LoVo (cell line): ENCODE results near the gene CSF2.

Source experiments
- DNase-seq: peaks from one replicate; pipeline ENCODE4 v3.0.0-alpha.2; 2016; ENCODE audit warnings: low spot score

Gene CSF2

DNA sequence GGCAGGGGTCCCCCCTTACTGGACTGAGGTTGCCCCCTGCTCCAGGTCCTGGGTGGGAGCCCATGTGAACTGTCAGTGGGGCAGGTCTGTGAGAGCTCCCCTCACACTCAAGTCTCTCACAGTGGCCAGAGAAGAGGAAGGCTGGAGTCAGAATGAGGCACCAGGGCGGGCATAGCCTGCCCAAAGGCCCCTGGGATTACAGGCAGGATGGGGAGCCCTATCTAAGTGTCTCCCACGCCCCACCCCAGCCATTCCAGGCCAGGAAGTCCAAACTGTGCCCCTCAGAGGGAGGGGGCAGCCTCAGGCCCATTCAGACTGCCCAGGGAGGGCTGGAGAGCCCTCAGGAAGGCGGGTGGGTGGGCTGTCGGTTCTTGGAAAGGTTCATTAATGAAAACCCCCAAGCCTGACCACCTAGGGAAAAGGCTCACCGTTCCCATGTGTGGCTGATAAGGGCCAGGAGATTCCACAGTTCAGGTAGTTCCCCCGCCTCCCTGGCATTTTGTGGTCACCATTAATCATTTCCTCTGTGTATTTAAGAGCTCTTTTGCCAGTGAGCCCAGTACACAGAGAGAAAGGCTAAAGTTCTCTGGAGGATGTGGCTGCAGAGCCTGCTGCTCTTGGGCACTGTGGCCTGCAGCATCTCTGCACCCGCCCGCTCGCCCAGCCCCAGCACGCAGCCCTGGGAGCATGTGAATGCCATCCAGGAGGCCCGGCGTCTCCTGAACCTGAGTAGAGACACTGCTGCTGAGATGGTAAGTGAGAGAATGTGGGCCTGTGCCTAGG lies at the start of gene CSF2:
Gene CSF2 (plus strand): TSS at position 559 of the 783 bp plus-strand sequence. CDS start 35 bp downstream, at position 594.
- peak; percentile 74 for DNase-seq

DNA sequence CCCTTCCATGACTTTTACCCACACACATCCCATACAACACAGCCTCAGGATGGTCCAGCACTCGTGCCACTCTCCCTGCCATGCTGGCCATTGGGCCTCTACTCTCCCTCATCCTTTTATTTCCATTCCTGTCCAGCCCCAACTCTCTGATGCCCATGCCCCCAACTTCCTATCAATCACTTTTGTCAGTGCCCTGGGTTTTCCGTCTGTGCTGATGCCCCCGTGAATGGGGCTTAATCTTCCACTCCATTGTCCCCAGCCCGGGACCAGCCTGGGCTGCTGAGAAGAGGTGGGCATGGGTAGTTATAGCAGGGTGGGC lies 49.5 kb upstream of the CSF2 start:
- no peak for DNase-seq

DNA sequence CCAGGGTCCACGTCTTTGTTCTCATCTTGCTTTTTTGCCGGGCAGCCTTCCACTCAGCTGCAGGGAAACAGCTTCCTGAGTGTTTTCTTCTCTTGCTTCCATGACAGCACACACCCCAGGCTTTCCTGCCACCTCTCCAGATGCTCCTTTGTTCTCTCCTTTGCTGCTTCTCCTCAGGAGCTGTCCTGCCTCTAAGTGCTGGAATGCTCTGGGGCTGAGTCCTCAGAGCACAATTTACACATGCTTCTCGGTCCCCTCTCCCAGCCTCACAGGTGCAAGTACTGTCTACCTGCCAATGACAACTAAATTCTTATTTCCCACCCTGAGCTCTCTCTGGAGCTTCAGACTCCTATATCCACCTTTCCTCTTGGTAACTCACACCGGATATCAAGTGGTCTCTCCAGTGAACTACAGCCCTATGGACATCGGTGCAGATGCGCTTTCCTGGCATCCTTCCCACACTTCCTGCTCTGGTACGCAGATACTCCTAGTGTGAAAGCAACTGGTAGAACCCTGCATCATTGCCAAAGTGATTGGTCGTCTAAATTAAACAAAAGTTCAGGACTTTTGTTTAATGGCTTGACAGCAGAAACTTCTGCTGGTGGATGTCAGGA lies 48.7 kb upstream of the CSF2 start:
- no peak for DNase-seq

DNA sequence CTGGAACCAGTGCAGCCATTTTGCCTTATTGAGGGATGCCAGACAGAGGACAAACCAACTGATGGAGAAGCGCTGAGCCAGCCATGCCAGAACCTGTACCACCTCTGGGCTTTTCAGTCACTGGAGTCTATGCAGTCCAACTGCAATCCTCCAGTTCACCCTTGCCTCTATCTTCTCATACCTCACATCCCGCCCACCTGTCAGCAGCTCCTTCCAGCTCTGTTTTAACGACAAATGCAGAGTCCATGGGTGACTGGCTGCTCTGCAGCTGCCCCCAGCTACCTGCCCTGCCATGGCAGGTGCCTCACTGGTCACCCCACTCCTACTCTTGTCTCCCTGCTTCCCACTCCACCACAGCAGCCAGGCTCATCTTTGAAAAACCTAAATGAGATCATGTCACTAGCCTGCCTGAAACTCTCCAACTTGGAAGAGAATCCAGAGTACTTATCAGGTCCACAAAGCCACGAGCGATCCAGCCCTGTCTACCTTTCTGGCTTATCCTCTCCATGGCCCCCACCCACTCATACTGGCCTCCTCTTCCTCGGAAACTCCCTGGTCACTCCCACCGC lies 48.1 kb upstream of the CSF2 start:
- DNase-seq, result no peak

DNA sequence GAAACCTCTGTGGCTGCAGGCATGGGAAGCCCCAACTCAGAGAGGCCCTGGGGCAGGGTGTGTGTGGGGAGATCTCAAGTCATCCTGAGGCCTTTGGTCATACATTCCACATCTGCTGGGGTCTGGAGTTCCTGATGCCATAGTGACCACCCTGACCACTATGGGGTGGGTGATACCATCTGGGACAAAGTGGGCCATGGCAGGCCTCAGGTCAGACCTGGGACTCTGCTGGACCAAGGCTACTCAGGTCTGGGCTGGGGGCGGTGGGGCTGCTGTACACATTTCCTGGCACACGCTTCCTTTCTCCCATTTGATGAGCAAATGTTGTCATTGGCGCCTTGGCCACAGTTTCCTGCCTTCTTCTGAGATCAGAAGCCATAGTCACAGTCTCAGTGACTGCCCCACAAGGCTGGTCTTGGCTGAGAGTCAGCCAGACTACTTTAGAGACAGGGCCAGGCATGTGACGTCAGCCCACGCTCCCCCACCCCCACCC lies 47.0 kb upstream of the CSF2 start:
- DNase-seq, result no peak

DNA sequence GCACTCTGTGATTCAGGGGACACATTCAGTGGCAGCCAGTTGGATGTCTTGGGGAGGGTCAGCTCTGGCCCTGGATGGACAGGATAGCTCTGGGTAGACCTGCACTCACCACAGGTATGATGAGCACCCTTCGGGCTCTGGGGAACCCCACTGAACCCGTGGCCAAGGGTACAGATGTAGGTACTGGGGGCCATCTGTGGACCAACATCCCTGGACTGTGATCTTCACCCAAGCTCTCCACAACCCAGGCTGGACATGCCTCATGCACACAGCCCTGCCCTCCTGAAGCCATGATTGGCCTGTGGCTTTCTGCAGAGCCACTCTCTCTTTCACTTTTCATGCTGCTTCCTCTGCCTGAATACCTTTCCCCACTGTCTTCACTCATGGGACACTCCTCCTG lies 46.6 kb upstream of the CSF2 start:
- DNase-seq, result no peak

DNA sequence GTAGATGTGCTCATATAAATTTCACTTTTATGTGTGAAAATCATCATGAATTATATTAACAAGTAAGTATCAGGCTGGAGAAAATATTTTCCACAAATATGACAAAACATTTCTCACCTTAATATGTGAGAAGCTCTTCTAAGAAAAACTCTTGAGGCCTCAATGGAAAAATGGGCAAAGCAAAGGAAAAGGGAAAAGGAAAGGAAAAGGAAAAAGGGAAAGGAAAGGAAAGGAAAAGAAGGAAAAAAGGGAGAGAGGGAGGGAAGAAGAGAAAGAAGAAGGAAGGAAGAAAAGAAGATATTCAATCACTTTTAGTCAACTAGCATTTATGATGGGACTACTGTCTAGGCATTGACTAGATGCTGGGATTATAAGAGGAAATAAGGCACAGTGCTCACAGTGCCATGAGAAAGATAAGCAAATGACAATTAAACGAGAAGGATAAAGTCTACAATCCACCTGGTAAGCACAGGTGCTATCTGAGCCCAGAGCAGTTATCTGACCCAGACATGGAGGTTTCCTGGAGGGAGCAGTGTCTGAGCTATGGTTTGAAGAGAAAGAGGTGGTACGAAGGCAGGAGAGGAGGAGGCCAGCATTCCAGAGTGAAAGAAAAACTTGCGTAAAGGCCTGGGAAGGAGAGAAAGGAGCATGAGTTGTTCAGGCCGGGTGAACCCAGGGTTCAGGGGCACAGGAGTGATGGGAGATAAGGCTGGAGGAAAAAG lies 43.8 kb upstream of the CSF2 start:
- no peak for DNase-seq

DNA sequence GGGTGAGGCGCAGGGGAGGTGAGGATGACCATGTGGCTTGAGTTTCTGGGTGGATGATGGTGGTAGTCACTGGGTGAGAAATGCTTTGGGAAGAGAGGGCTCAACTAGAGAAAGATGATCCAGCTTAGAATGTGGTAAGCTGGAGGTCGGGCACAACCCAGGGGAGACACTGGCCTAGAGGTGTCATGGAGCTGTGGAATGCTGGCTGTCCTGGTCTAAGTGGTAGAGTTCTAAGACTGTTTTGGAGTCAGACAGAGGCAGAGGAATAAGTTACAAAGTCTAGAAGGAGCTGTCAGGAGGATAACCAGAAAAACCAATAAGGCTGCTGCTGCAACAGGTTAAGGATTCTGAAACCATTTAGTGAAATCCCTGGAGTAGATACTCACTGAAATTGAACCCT lies 43.0 kb upstream of the CSF2 start:
- no peak for DNase-seq

DNA sequence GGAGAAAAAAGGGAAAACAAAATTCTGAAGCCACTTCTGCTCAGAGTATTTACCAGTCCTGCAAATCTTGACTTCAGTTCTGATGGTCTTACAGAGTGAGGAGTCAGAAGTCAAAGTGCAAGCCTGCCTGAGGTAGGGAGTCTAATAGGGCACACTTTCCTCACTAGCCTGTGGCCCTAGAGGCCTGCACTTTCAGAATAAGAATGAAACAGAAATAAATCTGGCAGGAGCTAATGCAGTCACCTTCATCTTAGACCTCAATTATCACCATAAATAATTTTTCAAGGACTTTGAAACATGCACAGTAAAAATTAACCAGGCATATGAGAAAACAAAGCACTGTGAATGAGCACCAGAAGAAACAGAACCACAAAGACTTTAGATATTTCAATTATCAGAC lies 41.4 kb upstream of the CSF2 start:
- no peak for DNase-seq

DNA sequence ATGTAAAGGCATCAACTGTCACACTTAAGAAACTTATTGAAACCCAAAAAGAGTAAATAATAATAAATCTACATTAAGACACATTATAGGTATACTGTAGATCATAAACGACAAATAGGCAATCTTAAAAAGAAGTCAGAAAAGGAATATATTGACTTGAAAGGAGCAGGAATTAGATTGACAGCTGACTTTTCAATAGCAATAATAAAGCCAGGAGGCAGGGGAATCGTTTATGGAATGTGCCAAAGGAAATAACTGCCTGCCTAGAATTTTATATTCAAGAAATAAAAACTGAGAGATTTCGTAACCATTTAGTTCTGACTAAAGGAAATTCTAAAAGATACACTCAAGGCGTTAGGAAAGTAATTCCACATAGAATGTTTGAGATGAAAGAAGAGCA lies 40.5 kb upstream of the CSF2 start:
- DNase-seq, result no peak

DNA sequence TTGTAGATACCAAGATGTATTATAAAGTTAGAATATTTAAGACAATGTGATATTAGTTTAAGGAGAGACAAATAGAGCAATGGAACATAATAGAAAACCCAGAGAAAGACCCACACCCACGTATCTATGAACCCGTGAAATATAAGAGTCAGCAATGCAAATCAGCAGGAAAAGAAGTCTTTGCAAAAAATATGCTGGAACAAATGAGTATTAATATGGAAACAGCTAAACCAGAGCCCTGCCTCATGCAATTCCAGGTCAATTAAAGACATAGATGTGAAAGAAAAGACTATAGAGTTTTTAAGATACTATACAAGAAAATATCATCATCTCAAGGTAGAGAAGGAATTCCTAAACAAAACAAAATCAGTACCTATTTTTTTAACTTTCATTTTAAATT lies 36.2 kb upstream of the CSF2 start:
- no peak for DNase-seq

DNA sequence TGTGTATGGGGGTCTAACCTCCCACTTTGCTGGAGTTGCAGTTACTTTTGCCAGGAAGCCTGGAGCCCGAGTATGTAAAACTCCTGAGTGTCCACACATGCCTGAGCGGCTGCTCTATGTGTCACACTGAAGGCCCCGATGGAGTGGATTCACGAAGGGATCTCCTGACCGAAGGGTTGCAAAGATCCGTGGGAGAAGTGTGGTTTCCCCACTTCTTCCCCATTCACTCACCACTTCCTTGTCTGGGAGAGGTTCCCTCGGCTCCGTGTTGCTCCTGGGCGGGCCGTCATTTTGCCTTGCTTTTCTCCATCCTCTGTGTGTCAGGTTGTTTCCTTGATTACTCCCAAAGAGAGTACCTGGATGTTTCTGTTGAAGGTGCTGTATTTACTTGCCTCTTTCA lies 29.4 kb upstream of the CSF2 start:
- no peak for DNase-seq

DNA sequence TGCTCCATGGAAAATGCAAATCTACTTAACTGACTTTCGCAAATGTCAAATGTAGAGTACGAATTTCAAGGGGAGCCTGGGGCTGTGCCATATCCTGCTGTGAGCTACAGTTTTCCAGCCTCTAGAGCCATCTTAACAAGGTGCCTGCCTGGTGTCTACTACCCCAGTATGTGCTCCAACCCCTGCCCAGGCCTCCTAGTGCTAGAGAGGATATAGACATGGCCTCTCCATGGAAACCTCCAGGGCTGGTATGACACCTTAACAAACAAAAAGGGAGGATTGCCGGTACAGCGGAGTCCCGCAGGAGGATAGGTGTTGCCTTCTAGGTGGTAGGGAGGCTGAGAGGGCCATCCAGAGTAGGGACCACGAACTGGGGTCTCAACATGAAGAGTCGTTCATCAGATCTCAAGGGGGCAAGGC lies 26.7 kb upstream of the CSF2 start:
- DNase-seq, result no peak

DNA sequence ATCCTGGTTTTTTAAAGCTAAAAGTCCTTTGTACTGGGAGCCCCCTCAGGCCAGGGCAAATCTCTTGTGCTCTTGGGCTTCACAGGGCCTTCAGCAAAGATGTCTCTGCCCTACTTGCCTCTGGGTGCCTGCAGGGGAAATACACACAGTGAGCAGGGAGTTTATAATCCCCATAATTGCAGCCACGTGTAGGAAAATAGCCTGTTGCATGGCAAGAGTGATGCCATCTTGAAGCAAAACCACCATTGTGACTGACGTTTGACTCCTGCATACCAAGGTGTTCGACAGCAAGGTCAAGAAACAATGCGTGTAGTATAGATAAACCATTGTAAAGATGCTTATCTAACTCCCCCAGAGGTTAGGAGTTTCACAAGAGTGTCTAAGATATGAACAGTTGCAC lies 24.5 kb upstream of the CSF2 start:
- no peak for DNase-seq

DNA sequence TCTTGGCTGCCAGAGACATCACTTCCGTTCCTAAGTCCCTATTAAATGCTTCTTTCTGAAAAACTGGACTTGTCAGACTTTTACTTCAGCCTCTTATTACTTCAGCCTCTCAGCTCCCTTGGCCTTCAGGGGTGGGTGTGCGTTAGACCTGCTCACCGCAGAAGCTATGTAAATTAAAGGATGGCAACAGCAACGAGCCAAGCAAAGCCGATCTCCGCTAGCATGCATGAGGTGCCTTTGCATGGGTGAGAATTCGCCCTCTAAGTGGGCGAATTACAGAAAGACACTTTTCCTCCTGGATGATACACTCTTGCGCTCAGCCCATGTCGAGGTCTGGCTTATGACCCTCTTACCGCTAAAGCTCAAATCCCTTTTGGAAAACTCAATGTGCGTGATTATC lies 24.0 kb upstream of the CSF2 start:
- no peak for DNase-seq

DNA sequence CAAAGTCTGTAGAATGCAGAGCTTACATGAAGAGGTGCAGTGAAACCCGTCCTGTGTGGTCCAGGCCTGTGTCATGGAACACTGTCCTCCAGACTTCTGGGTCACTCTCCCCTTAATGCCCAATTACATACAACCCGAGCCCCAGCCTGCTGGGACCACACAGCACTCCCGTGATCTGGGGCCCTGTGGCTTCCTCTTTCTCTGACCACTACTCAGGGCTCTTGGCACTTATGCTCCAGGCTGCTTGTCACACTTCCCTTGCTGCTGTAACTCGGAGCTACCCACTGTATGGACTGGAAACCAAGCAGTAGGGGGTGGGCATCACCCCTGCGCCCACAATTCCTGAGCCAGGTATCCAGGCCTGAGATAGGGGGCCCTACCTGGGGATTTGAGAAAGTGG lies 23.5 kb upstream of the CSF2 start:
- DNase-seq, result no peak

DNA sequence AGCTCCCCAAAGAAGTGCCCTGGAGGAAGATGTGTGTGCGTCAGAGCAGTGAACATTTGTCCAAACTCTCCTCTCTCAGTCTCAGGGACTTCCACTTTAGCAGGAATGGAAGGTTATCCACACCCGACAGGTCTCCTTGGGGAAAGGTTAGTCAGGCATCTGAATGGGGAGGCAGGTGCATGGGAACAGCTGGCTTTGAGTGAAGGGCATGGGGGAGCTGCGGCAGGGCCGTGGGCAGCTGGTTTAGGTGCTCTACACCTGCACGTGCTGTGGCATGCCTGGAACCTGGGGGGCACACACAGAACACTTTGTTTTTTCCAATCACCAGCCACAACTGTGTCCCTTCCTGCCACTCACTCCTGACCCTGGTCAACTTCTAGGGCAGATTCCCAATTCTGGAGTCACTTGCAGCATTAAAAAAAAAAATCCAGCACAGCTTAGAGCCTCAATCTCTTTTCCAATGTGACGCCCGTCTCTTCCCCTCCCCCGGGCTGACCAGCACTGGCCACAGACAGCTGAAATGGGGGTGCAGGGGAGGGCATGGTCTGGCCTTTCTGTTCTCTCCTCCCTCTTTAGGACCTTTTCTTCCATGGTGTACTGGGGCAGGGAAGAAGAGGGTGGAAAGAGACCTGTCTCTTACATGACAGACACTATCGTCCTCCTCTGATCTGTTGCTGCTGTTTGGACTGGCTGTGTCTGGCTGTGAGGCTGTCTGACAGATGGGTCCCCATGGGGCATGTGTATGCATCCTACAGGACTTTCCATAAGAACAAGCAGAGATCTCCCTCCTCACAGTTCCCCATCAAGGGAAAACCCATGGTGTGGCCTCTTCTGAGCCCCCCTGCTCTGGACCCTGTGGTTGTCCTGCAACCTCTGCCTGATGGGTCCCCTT lies 22.7 kb upstream of the CSF2 start:
- DNase-seq, result no peak

DNA sequence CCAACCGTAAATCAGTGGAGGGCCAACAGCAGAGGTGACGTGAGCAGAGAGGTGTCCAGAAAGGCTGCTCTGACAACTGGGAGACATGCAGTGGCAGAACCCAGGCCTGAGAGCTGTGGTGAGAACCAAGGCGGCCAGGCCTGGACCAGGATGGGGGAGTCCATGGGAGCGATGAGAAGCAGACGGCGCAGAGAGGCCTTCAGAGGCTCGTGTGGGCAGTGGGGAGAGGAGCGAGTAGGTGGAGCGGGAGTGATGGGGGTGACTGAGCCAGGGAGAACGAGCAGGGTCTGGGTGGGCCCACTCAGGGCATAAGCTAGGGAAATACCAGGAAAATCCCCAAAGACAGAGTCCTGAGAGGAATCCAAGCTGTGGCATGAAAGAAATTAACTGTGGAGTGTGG lies 21.1 kb upstream of the CSF2 start:
- no peak for DNase-seq

DNA sequence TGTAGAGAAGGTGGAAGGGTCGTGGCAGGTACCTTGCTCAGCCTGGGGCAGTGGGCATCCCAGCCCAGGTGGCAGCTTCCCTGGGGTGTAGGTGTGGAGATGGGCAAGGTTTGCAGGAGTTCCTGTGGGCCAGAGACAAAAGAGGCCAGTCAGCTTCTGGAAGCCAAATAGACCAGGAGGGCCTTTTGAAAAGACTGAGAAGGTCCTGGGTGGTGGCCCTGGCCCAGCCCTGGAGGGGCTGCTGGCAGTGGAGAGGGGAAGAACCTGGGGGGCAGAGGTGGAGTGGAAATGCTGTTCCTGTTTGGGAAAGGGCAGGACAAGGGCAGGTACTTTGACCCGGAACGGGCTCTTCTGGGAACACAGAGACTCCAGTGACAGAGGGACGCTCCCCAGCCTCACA lies 20.1 kb upstream of the CSF2 start:
- DNase-seq, result no peak

DNA sequence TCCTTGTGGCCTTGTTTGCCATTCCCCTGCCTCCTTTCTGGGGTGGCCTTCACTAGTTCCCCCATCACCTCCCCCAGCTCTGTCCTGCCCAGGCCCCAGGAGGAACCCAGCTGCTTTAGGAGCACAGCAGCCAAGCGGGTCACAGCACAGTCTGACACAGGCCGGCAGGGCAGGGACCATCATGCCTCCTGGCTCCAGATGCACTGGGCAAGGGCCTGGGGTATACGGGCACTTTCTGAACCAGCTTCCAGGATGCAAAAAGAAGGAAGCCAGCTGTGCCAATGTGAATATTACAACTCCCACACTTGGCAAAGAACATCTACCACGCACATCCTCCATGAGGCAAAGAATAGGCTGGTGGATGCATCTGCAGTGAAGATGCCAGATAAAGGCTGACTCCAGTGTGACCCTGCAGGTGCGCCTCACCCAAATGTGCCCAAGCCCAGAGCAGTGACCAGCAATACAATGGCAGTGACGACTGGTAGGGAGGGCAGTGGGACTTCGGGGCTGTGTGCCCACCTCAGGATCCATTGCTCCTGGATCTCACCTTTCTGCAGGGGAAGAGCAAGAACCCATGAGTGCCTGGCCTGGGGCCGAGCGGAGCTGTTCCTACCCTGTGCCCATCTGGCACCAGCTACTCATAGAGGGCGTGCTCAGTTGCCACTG lies 19.4 kb upstream of the CSF2 start:
- no peak for DNase-seq

DNA sequence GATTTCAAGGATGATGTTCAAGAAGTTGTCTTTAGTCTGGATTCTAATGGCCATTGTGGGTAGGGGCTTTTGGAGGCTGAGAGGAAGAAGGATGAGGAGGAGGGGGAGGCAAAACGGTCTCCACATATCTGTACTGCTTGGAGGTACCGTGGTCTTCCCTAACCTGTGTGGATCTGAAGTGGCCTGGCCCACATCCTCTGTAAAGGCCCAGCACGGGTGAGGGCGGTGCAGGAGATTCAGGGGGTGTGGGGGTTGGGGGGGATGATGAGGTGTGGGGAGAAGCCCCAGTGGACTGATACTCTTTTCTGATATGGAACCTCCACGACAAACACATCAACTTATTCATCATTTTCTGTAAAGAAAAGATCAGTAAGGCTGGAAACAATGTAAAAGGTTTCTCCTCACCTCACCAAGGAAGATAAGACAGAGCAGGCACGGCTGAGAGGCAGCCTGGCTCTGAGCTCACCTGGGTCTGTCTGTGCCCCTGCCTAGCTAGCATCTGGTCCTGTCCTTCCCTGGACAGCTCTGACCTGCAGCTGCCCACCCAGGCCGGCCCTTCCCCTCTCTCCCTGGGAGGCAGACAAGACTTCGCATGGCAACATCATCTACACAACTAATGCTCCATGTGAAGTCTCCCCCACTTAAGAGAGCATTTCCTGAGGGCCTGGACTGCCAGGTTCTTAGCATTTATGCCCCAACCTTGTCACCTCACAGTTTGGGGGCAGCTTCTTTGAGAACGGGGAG lies 18.7 kb upstream of the CSF2 start:
- DNase-seq, result no peak
